HuH-7.5 (cell line): ENCODE measurements around the gene NAT14.
"Not testable (repeated sequence)": the region's sequence is repeated elsewhere in the genome, so short reads cannot be mapped to it uniquely, and the experiment has no call there.

Experiments used
- DNase-seq: peaks from one replicate; pipeline ENCODE4 v3.0.0; 2011; ENCODE audit warnings: low spot score

The NAT14 gene

GRCh38 chr19:55486971-55487923, 2.3 kb downstream of the NAT14 start:
- DNase-seq = no peak

- DNase-seq = no peak
Observed at GRCh38 chr19:55487924-55488687, 3.1 kb downstream of the NAT14 start, which contains the start of gene SSC5D. SSC5D (plus strand) TSS chr19:55488436; CDS start chr19:55488590, 154 bp downstream.

- no peak for DNase-seq
Observed at GRCh38 chr19:55488986-55489710, 4.2 kb downstream of the NAT14 start.

GRCh38 chr19:55489711-55490477, 4.9 kb downstream of the NAT14 start:
- DNase-seq = no peak

DNA sequence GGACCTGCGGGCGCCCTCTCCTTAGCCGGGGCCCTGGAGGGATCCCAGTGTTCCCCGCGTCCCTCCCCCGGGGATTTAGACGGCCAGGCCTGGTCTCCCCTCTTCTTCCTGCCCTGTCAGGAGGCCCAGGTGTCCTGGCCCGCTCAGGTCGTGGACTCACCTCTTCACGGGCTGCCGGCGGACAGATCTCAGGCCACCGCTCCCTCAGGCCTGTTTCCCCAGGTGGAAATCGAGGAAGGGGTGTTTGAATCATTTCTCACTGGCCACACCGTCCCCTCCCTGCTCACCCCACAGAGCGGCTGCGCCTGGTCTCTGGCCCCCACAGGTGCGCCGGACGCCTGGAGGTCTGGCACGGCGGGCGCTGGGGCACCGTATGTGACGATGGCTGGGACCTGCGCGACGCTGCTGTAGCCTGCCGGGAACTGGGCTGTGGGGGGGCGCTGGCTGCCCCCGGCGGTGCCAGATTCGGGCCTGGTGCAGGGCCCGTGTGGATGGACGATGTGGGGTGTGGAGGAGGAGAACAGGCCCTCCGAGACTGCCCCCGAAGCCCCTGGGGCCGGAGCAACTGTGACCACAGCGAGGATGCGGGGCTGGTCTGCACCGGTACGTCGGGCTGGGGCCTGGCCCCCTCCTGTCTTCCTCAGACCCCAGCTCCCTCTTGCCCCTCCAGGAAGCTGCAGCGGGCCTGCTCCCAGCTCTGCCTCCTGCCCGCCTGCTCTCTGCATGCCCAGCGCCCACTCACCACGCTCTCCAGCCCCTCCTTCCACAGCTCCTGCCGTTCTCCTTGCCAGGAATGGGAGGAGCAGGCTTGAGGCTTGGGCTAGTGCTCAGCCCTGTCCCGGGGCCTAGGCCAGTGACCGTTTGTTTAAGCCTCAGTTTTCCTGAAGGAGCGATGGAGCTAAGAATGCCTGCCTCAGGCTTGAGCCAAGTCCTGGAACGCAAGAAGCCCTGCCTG, 5.8 kb downstream of the NAT14 start:
- no peak for DNase-seq

DNA sequence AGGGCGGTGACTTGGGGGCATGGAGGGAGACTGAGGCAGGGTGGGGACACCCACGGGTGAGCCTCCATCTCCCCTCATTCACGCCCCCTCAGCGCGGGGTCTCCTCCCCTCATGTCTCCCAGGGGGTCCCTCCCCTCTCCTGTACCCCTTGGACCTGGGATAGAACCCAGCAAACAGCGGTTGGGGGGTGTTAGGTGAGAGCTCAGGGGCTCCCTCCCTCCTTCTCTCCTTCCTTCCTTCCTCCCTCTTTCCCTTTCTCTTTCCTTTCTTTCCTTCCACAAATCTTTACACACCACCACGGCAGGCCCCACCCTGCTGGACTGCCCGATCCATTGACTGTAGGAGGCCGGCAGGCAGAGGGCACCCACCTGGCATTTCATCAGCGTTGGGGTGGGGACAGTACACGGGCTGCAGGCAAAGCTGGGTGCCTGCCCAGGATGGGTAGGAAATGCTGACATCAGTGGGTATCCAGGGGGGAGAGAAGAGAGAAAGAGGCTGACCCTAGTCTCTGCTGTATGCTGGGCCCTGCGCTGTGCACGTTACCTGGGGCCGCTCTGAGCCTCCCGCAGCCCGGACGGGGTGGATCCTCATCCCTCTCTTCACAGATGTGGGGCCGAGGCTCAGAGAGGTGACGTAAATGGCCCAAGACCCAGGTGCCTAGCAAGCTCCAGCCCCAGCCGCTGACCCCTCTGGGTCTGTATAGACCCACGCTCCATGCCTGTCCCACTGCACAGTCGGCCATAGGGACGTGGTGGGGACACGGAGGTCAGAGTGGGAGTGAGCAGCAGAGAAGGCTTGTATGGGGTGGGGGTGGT, 6.8 kb downstream of the NAT14 start:
- no peak for DNase-seq

DNA sequence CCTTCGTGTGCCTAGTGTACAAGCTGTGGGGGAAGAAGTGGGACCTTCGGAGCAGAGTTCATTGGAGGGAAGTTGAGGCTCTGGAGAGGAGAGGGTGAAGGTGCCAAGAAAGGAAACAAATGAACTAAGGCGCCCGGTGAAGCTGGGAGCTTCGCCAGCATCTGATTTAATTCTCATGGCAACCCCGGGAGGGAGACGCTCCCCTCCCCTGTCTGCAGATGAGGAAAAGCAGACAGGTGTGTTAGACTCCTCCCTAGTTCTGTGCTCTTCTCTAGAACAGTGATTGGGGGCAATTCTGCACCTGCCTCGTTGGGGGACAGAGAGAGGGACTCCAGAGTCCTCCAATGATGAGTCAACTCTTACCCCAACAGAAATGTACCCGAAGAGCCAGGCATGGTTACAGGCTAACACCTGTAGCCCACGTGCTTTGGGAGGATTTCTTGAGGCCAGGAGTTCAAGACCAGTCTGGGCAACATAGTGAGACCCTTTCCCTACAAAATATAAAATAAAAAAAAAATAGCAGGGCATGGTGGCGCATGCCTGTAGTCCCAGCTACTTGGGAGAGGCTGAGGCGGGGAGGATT, 7.5 kb downstream of the NAT14 start:
- no peak for DNase-seq

GRCh38 chr19:55493052-55493644, 8.2 kb downstream of the NAT14 start:
- no peak for DNase-seq

- no peak for DNase-seq
Observed at GRCh38 chr19:55493645-55494171, 8.7 kb downstream of the NAT14 start.

- DNase-seq = no peak
Observed at GRCh38 chr19:55494172-55494761, 9.3 kb downstream of the NAT14 start.

GRCh38 chr19:55495646-55496349, 10.8 kb downstream of the NAT14 start:
- no peak for DNase-seq

GRCh38 chr19:55496820-55497219, 11.8 kb downstream of the NAT14 start:
- not testable (repeated sequence) for DNase-seq

- no peak for DNase-seq
Observed at GRCh38 chr19:55497763-55498162, 12.8 kb downstream of the NAT14 start.

- DNase-seq = no peak
Observed at GRCh38 chr19:55498246-55498840, 13.4 kb downstream of the NAT14 start.

DNA sequence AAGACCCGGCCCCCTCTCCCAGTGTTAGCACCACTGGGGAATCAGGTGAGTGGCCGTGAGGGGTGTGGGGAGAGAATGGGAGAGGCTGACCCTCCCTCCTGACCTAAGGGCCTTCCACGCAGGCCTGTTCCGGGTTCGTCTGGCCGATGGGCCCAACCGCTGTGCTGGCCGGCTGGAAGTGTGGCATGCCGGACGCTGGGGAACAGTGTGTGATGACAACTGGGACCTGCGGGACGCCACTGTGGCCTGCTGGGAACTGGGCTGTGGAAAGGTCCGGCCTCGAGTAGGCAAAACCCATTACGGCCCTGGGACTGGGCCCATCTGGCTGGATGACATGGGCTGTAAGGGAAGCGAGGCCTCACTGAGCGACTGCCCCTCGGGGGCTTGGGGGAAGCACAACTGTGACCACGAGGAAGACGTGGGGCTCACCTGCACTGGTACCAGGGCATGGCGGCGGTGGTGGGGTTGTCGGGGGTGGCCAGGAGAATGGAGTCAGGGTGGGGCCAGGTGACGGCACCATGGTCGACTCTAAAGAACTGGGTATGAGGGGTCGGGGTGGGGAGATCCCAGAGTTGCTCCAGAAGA, 15.5 kb downstream of the NAT14 start:
- no peak for DNase-seq

GRCh38 chr19:55502197-55502952, 17.4 kb downstream of the NAT14 start:
- DNase-seq = no peak
